ENCODE data around the gene CTR9.

The CTR9 gene

DNA sequence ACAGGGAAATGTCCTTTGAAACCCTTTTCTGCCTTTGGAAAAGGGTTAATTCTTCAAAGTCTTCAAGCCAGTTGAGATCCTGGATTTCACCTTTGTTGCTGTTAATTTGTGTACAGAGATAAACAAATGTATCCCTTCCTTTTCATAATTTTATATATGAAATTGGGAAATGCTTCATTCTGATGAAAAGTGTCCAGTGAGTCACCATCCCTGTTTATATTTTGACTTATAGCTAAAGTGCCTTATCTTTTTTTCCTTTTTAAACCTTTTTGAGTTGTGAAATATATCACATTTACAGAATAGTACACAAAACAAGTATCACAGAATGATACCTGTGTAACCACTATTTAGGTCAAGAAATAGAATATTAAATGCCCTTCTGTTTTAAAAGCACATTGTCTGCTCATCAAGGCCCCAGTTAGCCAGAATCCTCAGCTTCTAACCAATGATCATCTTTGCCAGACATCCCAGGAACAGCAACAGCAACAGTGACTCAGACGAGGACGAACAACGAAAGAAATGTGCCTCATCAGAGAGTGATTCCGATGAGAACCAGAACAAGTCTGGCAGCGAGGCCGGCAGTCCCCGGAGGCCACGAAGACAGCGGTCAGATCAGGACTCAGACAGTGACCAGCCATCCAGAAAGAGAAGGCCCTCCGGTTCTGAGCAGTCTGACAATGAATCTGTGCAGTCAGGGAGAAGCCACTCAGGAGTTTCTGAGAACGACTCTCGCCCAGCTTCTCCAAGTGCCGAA lies 27.3 kb downstream of the CTR9 start:
- no peaks in the 10 kb centered on the region for H3K27me3 Mint-ChIP-seq
- ATAC-seq (replicated peaks) (no peak), DNase-seq (no peak)
- peaks cover 30% of the 10 kb centered on the region for H3K36me3 Mint-ChIP-seq (ENCODE audit: insufficient read depth)
- H3K4me3 Mint-ChIP-seq = no peak overlapping the region
- peaks cover 0 to 5% of the 10 kb centered on the region in 2 donors for H3K4me1 Mint-ChIP-seq (ENCODE audit: low read depth in 2 of 2)
- H3K27ac Mint-ChIP-seq = peak overlapping the region; percentile 62 to 84
- no peaks in the 10 kb centered on the region for H3K9me3 Mint-ChIP-seq

DNA sequence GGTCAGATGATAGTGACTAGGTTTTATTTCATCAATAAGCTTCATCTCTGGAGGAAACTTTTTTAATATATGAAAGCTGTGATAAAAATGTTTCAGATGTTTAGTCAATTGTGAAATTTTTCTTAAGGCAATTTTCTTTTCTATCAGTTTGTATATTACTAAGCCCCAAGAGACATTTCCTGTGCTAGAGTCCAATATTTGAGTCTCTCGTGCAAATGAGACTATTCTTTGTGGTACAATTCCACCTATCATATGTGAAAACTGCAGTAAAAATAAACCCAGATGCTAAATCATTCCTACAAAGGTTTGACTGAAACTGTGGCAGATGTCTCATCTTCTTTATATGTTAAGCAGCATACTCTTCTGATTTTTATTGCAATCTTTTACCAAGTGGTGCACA lies 28.0 kb downstream of the CTR9 start:
- H3K9me3 Mint-ChIP-seq = no peaks in the 10 kb centered on the region
- H3K36me3 Mint-ChIP-seq (ENCODE audit: insufficient read depth) = peaks cover 30% of the 10 kb centered on the region
- H3K4me1 Mint-ChIP-seq (ENCODE audit: low read depth in 2 of 2) = peaks cover 0 to 5% of the 10 kb centered on the region in 2 donors
- no peak overlapping the region for H3K4me3 Mint-ChIP-seq
- DNase-seq (no peak), ATAC-seq (replicated peaks) (no peak)
- H3K27ac Mint-ChIP-seq = peak overlapping the region; percentile 62 to 84
- no peaks in the 10 kb centered on the region for H3K27me3 Mint-ChIP-seq

GRCh38 chr11:10780040-10780439 lies 29.0 kb downstream of the CTR9 start:
- peak overlapping the region in 1 of 2 donors; percentile 15 for H3K27ac Mint-ChIP-seq
- H3K27me3 Mint-ChIP-seq = no peaks in the 10 kb centered on the region
- no peak overlapping the region for H3K4me3 Mint-ChIP-seq
- H3K36me3 Mint-ChIP-seq (ENCODE audit: insufficient read depth) = peaks cover 30% of the 10 kb centered on the region
- ATAC-seq (replicated peaks) = no peak
- DNase-seq = no peak
- H3K4me1 Mint-ChIP-seq (ENCODE audit: low read depth in 2 of 2) = peaks cover 0 to 5% of the 10 kb centered on the region in 2 donors
- no peaks in the 10 kb centered on the region for H3K9me3 Mint-ChIP-seq

GRCh38 chr11:10784232-10785145 lies 33.4 kb downstream of the CTR9 start:
- no peaks in the 10 kb centered on the region for H3K27me3 Mint-ChIP-seq
- H3K27ac Mint-ChIP-seq = no peak overlapping the region
- no peak overlapping the region for H3K4me3 Mint-ChIP-seq
- ATAC-seq (replicated peaks) (no peak), DNase-seq (no peak)
- H3K9me3 Mint-ChIP-seq = no peaks in the 10 kb centered on the region
- no peaks in the 10 kb centered on the region for H3K4me1 Mint-ChIP-seq (ENCODE audit: low read depth in 2 of 2)
- peaks cover 3% of the 10 kb centered on the region for H3K36me3 Mint-ChIP-seq (ENCODE audit: insufficient read depth)

DNA sequence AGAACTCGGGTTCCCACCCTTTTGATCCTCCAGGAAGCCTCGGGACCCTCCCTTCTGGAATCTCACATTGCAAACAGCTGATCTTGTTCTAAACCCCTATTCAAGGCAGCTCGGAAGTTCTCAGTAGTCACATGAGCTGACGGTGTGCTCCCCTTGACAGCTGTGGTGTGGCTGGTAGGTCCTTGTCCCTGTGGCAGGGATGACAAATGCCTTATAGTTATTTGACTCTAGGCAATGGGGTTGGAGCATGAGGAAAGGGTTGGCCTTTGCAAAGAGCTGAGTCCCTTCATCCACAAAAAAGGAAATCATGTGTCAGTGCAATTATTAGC lies 34.1 kb downstream of the CTR9 start:
- no peak for ATAC-seq (replicated peaks)
- DNase-seq = no peak
- H3K4me3 Mint-ChIP-seq = no peak overlapping the region
- no peaks in the 10 kb centered on the region for H3K27me3 Mint-ChIP-seq
- H3K36me3 Mint-ChIP-seq (ENCODE audit: insufficient read depth) = no peaks in the 10 kb centered on the region
- H3K9me3 Mint-ChIP-seq = no peaks in the 10 kb centered on the region
- H3K4me1 Mint-ChIP-seq (ENCODE audit: low read depth in 2 of 2) = no peaks in the 10 kb centered on the region
- no peak overlapping the region for H3K27ac Mint-ChIP-seq

DNA sequence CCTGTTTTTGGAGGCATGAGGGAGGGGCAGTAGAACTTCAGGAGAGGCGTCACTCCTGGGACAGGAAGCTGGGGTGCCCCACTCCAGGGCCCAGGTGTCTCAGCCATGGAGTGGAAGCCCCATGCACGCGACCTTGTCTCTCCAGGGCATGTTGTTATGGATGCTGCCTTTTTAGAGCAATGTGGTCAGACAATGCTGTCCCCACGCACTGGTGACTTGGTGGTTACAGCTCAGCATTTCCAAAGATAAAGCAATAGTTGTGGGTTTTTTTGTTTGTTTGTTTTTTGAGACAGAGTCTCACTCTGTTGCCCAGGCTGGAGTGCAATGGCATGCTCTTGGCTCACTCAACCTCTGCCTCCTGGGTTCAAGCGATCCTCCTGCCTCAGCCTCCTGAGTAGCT lies 35.4 kb downstream of the CTR9 start:
- H3K4me3 Mint-ChIP-seq = no peak overlapping the region
- no peak for ATAC-seq (replicated peaks)
- no peaks in the 10 kb centered on the region for H3K9me3 Mint-ChIP-seq
- H3K27me3 Mint-ChIP-seq = peaks cover 0 to 1% of the 10 kb centered on the region in 2 donors
- no peak overlapping the region for H3K27ac Mint-ChIP-seq
- no peaks in the 10 kb centered on the region for H3K36me3 Mint-ChIP-seq (ENCODE audit: insufficient read depth)
- no peaks in the 10 kb centered on the region for H3K4me1 Mint-ChIP-seq (ENCODE audit: low read depth in 2 of 2)
- DNase-seq = no peak

GRCh38 chr11:10792385-10793068 lies 41.5 kb downstream of the CTR9 start:
- no peak overlapping the region for H3K27ac Mint-ChIP-seq
- H3K4me1 Mint-ChIP-seq (ENCODE audit: low read depth in 2 of 2) = peaks cover 13 to 29% of the 10 kb centered on the region in 2 donors
- H3K36me3 Mint-ChIP-seq (ENCODE audit: insufficient read depth) = peaks cover 41% of the 10 kb centered on the region
- no peaks in the 10 kb centered on the region for H3K9me3 Mint-ChIP-seq
- peak overlapping the region; percentile 4 to 24 for H3K4me3 Mint-ChIP-seq
- peak; percentile 81 to 84 (median 82) for DNase-seq
- ATAC-seq (replicated peaks) = peak; percentile 88
- peaks cover 7 to 15% of the 10 kb centered on the region in 2 donors for H3K27me3 Mint-ChIP-seq

DNA sequence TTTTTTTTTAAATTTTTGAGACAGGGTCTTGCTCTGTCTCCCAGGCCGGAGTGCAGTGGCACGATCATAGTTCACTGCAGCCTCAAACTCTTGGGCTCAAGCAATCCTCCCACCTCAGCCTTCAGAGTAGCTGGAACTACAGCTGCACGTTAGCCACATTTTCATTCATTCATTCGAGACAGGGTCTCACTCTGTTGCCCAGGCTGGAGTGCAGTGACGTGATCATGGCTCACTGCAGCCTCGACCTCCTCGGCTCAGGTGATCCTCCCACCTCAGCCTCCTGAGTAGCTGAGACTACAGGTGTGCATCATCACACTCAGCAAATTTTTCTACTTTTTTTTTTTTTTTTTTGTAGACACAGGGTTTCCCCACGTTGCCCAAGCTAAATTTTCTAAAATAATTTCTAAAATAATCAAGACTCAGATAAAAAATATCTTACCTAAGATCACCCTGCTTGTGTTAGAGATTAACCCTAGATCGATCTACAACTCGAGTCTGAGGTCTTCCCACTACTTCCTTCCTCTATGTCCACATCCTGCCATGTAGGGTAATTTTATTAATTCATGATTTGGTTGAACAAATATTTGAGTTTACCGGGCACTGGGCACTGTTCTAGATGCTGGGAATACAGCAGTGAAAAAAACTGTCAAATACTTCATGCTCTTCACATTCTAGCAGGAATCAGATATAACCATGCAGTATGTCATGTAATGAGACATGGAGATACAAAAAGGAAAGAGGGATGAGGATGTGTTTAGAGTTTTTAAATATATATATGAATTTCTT lies 42.6 kb downstream of the CTR9 start:
- peaks cover 7 to 15% of the 10 kb centered on the region in 2 donors for H3K27me3 Mint-ChIP-seq

DNA sequence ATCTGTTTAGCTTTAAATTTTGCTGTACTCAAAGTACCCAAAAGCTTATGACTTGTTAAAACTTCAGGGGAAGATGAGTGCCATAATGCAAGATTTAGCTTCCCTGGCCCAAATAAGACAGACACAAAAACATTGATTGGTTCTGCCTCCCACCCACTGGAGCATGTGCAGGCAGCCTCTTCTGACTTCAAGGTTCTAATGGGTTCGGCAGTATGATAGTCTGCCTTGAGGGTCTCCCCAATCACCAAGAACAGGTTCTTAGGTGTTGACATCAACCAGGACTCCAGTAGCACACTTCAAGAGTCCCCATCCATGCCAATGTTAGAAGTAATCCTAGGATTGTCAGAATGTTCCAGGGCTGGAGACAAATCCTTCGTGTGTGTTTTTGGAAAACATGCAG lies 45.1 kb downstream of the CTR9 start:
- peak overlapping the region in 1 of 2 donors; percentile 76 for H3K27ac Mint-ChIP-seq
- peaks cover 77% of the 10 kb centered on the region for H3K36me3 Mint-ChIP-seq (ENCODE audit: insufficient read depth)
- no peak for DNase-seq
- peaks cover 39 to 58% of the 10 kb centered on the region in 2 donors for H3K4me1 Mint-ChIP-seq (ENCODE audit: low read depth in 2 of 2)
- H3K9me3 Mint-ChIP-seq = no peaks in the 10 kb centered on the region
- no peak overlapping the region for H3K4me3 Mint-ChIP-seq
- H3K27me3 Mint-ChIP-seq = peaks cover 7 to 15% of the 10 kb centered on the region in 2 donors
- no peak for ATAC-seq (replicated peaks)

More for the DNA sequence above, 42.6 kb downstream of the CTR9 start:
- H3K27ac Mint-ChIP-seq = no peak overlapping the region
- no peak overlapping the region for H3K4me3 Mint-ChIP-seq
- H3K9me3 Mint-ChIP-seq = no peaks in the 10 kb centered on the region
- peaks cover 17 to 33% of the 10 kb centered on the region in 2 donors for H3K4me1 Mint-ChIP-seq (ENCODE audit: low read depth in 2 of 2)
- DNase-seq (no peak), ATAC-seq (replicated peaks) (no peak)
- H3K36me3 Mint-ChIP-seq (ENCODE audit: insufficient read depth) = peaks cover 52% of the 10 kb centered on the region

GRCh38 chr11:10797001-10797400 lies 46.0 kb downstream of the CTR9 start:
- peaks cover 85% of the 10 kb centered on the region for H3K36me3 Mint-ChIP-seq (ENCODE audit: insufficient read depth)
- H3K27me3 Mint-ChIP-seq = peaks cover 7 to 8% of the 10 kb centered on the region in 2 donors
- DNase-seq (peak in 2 of 3 experiments; percentile 20 to 31), ATAC-seq (replicated peaks) (peak; percentile 35)
- peaks cover 43 to 65% of the 10 kb centered on the region in 2 donors for H3K4me1 Mint-ChIP-seq (ENCODE audit: low read depth in 2 of 2)
- H3K9me3 Mint-ChIP-seq = no peaks in the 10 kb centered on the region
- H3K4me3 Mint-ChIP-seq = peak overlapping the region; percentile 13 to 45
- H3K27ac Mint-ChIP-seq = peak overlapping the region in 1 of 2 donors; percentile 36

DNA sequence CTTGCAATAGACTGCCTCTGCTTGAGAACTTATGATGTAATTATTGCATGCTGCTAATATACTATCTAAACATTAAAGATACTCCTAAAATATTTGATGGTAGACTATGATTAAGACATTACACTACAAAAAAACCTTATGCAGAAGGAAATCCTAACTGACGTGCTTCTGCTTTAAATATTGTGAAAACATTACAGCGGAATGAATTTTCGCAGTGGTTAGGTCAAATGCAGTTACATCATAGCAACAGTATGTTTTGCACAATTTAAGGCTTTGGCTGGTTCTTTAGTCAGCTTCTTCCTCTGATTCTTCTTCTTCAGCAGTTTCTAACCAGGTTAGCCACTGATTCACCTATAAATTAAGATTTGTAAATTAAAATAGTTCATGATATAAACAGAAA lies 46.5 kb downstream of the CTR9 start:
- no peaks in the 10 kb centered on the region for H3K9me3 Mint-ChIP-seq
- ATAC-seq (replicated peaks) = no peak
- H3K27ac Mint-ChIP-seq = peak overlapping the region in 1 of 2 donors; percentile 36
- H3K4me3 Mint-ChIP-seq = peak overlapping the region in 1 of 2 donors; percentile 45
- H3K27me3 Mint-ChIP-seq = peaks cover 3 to 5% of the 10 kb centered on the region in 2 donors
- DNase-seq = no peak
- peaks cover 90% of the 10 kb centered on the region for H3K36me3 Mint-ChIP-seq (ENCODE audit: insufficient read depth)
- peaks cover 41 to 65% of the 10 kb centered on the region in 2 donors for H3K4me1 Mint-ChIP-seq (ENCODE audit: low read depth in 2 of 2)

- no peaks in the 10 kb centered on the region for H3K27me3 Mint-ChIP-seq
- ATAC-seq (replicated peaks) (peak; percentile 12), DNase-seq (no peak)
- peak overlapping the region in 1 of 2 donors; percentile 58 for H3K4me3 Mint-ChIP-seq
- H3K36me3 Mint-ChIP-seq (ENCODE audit: insufficient read depth) = peaks cover 97% of the 10 kb centered on the region
- no peaks in the 10 kb centered on the region for H3K9me3 Mint-ChIP-seq
- peak overlapping the region; percentile 80 to 90 for H3K27ac Mint-ChIP-seq
- peaks cover 37 to 60% of the 10 kb centered on the region in 2 donors for H3K4me1 Mint-ChIP-seq (ENCODE audit: low read depth in 2 of 2)
Measured at GRCh38 chr11:10798330-10798928, 47.4 kb downstream of the CTR9 start.
